Measurements from ENCODE around the gene SKIC3.

Gene SKIC3

DNA sequence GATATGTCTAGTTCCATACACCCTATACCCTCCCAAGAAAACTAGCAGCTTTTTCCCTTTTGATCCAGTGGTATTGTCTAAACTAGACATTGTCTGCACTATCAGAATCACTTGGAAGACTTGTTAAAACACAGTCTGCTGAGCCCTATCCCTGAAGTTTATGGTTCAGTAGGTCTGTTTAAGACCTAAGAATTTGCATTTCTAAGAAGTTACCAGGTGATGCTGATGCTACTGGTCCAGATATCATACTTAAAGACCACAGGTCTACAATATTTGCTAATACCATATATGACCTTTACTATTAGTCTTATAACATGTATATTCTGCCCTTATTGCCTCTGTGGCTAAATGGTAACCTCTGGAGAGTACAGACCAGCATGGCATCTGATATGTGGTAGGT lies 23.3 kb downstream of the SKIC3 start:
- DNase-seq (ENCODE audit: low read depth), result no peak

DNA sequence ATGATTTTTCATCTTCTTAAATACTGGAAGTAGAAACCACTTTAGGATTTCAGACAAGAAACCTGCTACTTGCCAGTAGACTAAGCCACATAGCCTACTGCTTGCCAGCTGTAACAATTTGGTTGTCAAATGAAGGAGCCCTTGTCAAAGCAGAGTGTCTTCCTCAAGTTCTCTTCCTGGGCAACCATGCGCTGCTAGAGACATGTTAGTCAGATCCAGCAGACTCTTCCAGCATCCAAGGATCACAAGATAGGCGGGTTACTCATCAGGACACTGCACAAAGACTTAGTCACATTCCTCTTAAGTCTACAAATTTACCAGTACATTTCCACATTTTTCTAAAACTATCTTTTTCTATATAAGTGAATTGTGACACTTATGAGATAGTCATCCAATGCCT lies 24.4 kb downstream of the SKIC3 start:
- DNase-seq (ENCODE audit: low read depth), result peak; percentile 70

GRCh38 chr5:95528565-95528964 lies 26.2 kb downstream of the SKIC3 start:
- DNase-seq (ENCODE audit: low read depth), result no peak

DNA sequence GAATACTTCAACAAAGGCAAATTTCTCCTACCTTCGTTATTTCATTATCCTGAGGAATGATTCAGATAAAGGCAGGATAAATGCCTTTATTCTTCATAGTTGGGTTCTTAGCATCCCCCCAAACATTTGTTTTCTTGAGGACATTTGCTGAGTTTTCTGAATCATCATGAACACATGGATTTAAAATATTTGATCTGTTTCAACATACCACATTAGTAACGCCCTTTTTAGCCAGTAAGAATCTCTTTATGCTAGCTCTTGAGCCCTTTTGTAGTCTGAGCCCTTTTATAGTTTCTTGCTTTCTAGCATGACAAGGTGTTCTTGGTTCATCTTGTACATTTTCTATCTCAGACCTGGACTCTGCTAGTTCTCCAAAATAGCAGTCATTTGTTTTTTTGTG lies 27.9 kb downstream of the SKIC3 start:
- peak; percentile 9 for DNase-seq (ENCODE audit: low read depth)

DNA sequence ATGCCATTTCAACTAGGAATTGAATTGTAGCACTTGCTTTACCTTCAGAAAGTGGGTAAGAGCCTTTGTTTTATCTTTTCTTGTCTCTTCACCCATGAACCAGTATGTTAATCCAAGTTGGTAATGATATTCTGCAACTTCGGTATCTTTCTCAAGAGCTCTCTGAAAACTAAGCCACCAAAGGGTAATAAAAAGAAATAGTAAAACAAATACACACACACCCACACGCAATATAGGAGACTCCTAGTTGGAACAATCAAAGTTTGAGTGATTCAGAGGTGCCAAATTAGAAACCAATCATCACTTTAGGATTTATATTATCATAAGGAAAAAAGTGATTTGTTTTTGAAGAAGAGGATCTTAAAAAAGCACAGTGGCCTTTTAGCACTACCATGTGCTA lies 30.4 kb downstream of the SKIC3 start:
- no peak for DNase-seq (ENCODE audit: low read depth)

DNA sequence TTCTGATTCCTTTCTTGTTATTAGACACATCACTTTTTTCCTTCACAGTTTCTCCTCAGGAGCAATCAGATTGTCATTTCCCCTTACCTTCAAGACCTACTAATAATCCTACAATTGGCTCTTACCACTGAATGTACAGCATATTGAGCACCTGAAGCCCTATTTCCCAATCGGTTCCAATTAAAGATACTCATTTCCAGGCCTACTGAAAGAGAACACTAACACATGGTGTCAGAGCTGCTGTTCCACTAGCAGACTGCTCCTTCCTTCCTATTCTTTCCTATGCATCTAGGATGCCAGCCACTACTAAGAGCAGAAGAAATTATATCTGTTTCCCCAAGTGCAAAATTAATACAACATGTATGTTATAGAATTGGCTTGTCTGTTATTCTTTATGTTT lies 34.6 kb downstream of the SKIC3 start:
- no peak for DNase-seq (ENCODE audit: low read depth)

DNA sequence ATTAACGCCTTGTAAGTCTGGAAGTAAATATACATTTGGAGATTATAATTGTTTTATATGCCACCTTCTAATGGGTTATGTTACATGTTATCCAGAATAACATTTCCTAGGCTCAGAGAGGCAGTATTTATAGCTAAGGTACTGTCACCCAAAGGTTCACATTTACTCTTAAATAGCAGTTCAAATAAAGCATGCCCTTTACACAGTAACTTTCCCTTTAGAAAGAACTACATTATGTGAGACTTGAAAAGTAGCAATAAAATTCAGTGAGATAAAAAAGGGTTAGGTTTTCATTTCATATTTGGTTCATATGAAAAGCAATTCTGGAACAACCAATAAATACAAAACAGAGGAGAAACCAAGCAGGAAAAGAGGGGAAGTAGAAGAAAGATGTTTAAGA lies 35.1 kb downstream of the SKIC3 start:
- no peak for DNase-seq (ENCODE audit: low read depth)

DNA sequence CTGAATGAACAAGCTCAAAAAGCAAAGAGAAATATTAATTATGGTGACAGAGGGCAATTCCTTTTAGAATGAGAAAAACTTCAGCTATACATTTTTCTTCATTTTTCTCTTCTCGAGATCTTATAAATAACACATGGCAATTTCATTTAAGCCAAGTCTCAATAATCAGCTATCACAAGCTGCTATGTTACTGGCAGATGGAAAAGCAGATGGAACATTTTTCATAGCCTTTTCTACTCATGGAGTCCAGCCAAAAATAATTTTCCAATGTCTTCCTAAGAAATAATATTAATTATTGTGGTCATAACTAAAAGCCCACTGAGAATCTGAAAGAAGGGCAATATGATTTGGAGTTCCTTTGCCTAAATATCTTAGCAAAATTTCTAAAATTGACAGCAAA lies 35.6 kb downstream of the SKIC3 start:
- no peak for DNase-seq (ENCODE audit: low read depth)

- no peak for DNase-seq (ENCODE audit: low read depth)
Observed at GRCh38 chr5:95518417-95518816, 36.4 kb downstream of the SKIC3 start.

DNA sequence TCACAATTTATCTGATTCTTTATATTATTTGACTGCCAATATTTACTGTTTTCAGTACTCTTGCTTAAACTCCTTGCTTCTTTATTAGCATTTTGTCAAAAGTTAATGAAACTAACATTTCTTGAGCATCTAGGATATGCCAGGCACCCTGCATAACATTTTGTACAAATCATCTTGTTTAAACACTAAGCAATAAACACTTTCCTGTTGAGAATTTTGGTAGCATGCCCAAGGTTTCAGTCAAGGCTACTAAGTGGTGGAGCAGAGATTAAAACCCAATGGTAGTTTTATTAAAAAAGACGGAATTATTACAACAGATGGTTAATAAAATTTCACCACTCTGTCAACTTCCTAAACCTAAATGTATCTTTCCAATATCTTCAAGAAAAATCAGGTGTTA lies 43.2 kb downstream of the SKIC3 start:
- DNase-seq (ENCODE audit: low read depth), result no peak

DNA sequence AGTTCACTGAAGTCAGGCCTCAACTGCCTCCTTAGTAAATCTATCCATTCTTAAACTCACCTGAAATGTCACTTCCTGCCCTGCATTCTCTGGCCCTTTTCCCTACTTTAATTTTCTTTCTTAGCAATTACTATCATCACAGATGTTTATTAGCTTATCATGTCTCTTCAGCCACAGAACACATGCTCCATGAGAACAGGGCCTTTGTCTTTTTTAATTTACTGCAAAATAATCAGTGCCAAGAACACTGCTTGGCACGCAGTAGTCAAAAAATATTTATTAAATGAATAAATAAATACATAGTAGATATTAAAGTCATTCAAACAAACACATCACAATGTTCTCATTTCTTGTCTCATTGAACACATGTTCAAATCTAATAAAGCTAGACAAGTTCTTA lies 46.2 kb downstream of the SKIC3 start:
- DNase-seq (ENCODE audit: low read depth), result no peak
